ENCODE measurements around the gene PCNA. TPM values are rescaled to one million over a fixed set of nuclear protein-coding genes. Genes with fewer than 3 reads are reported as not detected.

PCNA gene
- total RNA-seq, 1 experiment from 2014 or later = 274 TPM

GRCh38 chr20:5128886-5129285, 9.1 kb upstream of the PCNA start:
- Histone ChIP-seq H3K14ac (ENCODE audit: insufficient read depth, low read length) (no peak overlapping the region), H2BK20ac (ENCODE audit: low read depth, low read length, poor library complexity, severe bottlenecking) (no peak overlapping the region), H4K8ac (replicated peaks; ENCODE audit: insufficient read length, low read depth, low read length) (no peak overlapping the region), H2BK12ac (ENCODE audit: insufficient read length, low read depth, low read length) (no peak overlapping the region), H3K23me2 (ENCODE audit: insufficient read length, low read depth, low read length, poor library complexity, severe bottlenecking) (peaks cover 8% of the 10 kb centered on the region), H3K79me1 (ENCODE audit: insufficient read depth, low read depth, low read length, poor library complexity, severe bottlenecking) (peaks cover 1% of the 10 kb centered on the region), H2AFZ (ENCODE audit: low read length) (no peak overlapping the region), H3K23ac (ENCODE audit: insufficient read length, low read depth, low read length) (no peak overlapping the region), H2BK5ac (ENCODE audit: insufficient read length, low read length) (no peak overlapping the region), H3K18ac (ENCODE audit: insufficient read length, low read depth, low read length) (no peak overlapping the region), H2AK5ac (ENCODE audit: insufficient read length, low read length) (no peak overlapping the region), H2BK120ac (ENCODE audit: low read depth, low read length, poor library complexity, severe bottlenecking) (no peak overlapping the region), H4K5ac (ENCODE audit: insufficient read length, low read depth, low read length) (no peak overlapping the region), H3K27ac (ENCODE audit: insufficient read length, low read depth, low read length) (no peak overlapping the region), H4K91ac (ENCODE audit: insufficient read length, low read depth, low read length) (no peak overlapping the region), H3K27me3 (ENCODE audit: insufficient read depth, low read length) (no peaks in the 10 kb centered on the region), H3K56ac (ENCODE audit: insufficient read length, low read depth, low read length) (no peak overlapping the region), H2BK15ac (ENCODE audit: low read depth, low read length) (no peak overlapping the region), H3K4me2 (ENCODE audit: insufficient read depth, insufficient read length, low read length) (no peak overlapping the region), H3K9me3 (ENCODE audit: control insufficient read depth, low read depth, low read length) (no peaks in the 10 kb centered on the region), H3K4ac (ENCODE audit: low read depth, low read length) (no peak overlapping the region), H3K9ac (ENCODE audit: extremely low read depth, insufficient read length, low read length) (no peak overlapping the region), H3K79me2 (ENCODE audit: insufficient read depth, low read length) (peaks cover 5% of the 10 kb centered on the region; the same call in 1 of the 2 replicates), H4K20me1 (ENCODE audit: control insufficient read depth, insufficient read depth, insufficient read length) (peaks cover 6% of the 10 kb centered on the region), H3K4me1 (ENCODE audit: insufficient read depth, low read length) (no peaks in the 10 kb centered on the region), H3T11ph (ENCODE audit: low read length) (no peak overlapping the region)
- peak overlapping the region; percentile 19 to 95; a peak in 4 of 5 replicates for H3K4me3 Mint-ChIP-seq
- no peaks in the 10 kb centered on the region for H3K9me3 Mint-ChIP-seq
- no peak for TF ChIP-seq CTCF (conservative IDR thresholded peaks at IDR 0.05)
- H3K36me3 Mint-ChIP-seq (ENCODE audit: insufficient read depth in 1 of 3, low read depth in 3 of 3) = peaks cover 6 to 9% (median 8%) of the 10 kb centered on the region in 3 experiments
- H3K27me3 Mint-ChIP-seq (ENCODE audit: low read depth) = no peaks in the 10 kb centered on the region
- peaks cover 11 to 16% of the 10 kb centered on the region in 2 experiments for H3K4me1 Mint-ChIP-seq
- WGBS (ENCODE audit: extremely low coverage, insufficient read length, low lambda C conversion rate) = no CpG with 5 or more reads among the region's 6 CpGs
- no peak for DNase-seq
- H3K27ac Mint-ChIP-seq = no peak overlapping the region

Data from H9 (cell line).